H1 (cell line): ENCODE measurements around the gene ERAP2.

ENCODE experiments used
- EZH2 ChIP-seq: fragments of 200-600 bp; sonication (generic); IDR thresholded peaks from 2 replicates; pipeline ENCODE4 v1.7.1; 2012; ENCODE audit warnings: low read depth, mild to moderate bottlenecking, moderate library complexity, low read length, inconsistent platforms; ENCODE audit not compliant: severe bottlenecking
- FOSL1 ChIP-seq: IDR thresholded peaks from 2 replicates; pipeline ENCODE4 v1.6.1; 2011; ENCODE audit warnings: mild to moderate bottlenecking, low read depth, low read length, moderate library complexity; ENCODE audit not compliant: insufficient read depth
- POLR2A ChIP-seq, 2 experiments: IDR thresholded peaks; 1 replicate in 1 of 2; 2 replicates in 1 of 2; pipeline ENCODE4 v1.6.1; 2011; ENCODE audit warnings: low read depth in 2 of 2, low read length in 2 of 2, mild to moderate bottlenecking in 2 of 2; ENCODE audit errors: control extremely low read depth in 1 of 2
- RAD21 ChIP-seq, 2 experiments: IDR thresholded peaks in 1 of 2; conservative IDR thresholded peaks in 1 of 2; 2 replicates each; pipeline ENCODE4 v1.6.1; 2011; ENCODE audit warnings: low read depth in 2 of 2, low read length in 2 of 2, improper control_type of control experiment in 1 of 2, inconsistent platforms in 1 of 2, mild to moderate bottlenecking in 1 of 2, moderate library complexity in 1 of 2
- RFX5 ChIP-seq: IDR thresholded peaks from 2 replicates; pipeline ENCODE4 v1.6.1; 2011; ENCODE audit warnings: low read depth, low read length, improper control_type of control experiment, borderline replicate concordance
- SRF ChIP-seq: IDR thresholded peaks from 2 replicates; pipeline ENCODE4 v1.6.1; 2011; ENCODE audit warnings: mild to moderate bottlenecking, low read depth, low read length, moderate library complexity
- TF ChIP-seq, protein P1 (sequence below), 3 experiments: IDR thresholded peaks; 1 replicate in 2 of 3; 2 replicates in 1 of 3; pipeline versions ENCODE4 v1.5.1 to v1.6.1; 2011; ENCODE audit warnings: low read length in 3 of 3, mild to moderate bottlenecking in 3 of 3, inconsistent platforms in 2 of 3, low read depth in 1 of 3, moderate library complexity in 1 of 3; ENCODE audit not compliant: insufficient read depth in 1 of 3; ENCODE audit errors: control extremely low read depth in 1 of 3

DNA sequence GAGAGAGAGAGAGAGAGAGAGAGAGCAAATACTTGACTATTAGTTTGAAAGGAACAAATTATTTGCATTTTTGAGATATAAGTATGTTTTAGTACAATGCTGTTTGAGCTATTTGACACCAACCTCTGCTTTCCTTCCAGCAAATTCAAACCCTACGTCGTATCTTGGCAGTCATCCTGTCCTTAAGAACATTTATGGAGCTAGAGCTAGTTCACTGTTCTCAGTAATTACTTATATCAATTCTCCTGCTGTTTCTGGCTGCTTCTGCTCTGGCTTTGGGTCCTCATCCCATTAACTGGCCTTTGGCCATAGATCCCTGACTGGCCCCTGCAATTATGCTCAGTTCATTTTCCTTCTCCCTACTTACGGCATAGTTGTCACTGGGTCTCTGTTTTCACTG lies 19.9 kb upstream of the ERAP2 start:
- TF ChIP-seq RAD21 (IDR thresholded peaks at IDR 0.05 in 1 of 2, conservative IDR thresholded peaks at IDR 0.05 in 1 of 2; ENCODE audit: low read depth in 2 of 2, low read length in 2 of 2): no peak
- TF ChIP-seq, protein P1, sequence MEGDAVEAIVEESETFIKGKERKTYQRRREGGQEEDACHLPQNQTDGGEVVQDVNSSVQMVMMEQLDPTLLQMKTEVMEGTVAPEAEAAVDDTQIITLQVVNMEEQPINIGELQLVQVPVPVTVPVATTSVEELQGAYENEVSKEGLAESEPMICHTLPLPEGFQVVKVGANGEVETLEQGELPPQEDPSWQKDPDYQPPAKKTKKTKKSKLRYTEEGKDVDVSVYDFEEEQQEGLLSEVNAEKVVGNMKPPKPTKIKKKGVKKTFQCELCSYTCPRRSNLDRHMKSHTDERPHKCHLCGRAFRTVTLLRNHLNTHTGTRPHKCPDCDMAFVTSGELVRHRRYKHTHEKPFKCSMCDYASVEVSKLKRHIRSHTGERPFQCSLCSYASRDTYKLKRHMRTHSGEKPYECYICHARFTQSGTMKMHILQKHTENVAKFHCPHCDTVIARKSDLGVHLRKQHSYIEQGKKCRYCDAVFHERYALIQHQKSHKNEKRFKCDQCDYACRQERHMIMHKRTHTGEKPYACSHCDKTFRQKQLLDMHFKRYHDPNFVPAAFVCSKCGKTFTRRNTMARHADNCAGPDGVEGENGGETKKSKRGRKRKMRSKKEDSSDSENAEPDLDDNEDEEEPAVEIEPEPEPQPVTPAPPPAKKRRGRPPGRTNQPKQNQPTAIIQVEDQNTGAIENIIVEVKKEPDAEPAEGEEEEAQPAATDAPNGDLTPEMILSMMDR (IDR thresholded peaks at IDR 0.05; ENCODE audit: control extremely low read depth in 1 of 3, insufficient read depth in 1 of 3, low read depth in 1 of 3, low read length in 3 of 3): no peak
- TF ChIP-seq SRF: no peak
- no peak for TF ChIP-seq RFX5
- no peak for TF ChIP-seq POLR2A (IDR thresholded peaks at IDR 0.05; ENCODE audit: control extremely low read depth in 1 of 2, low read depth in 2 of 2, low read length in 2 of 2)
- TF ChIP-seq EZH2: no peak
- no peak for TF ChIP-seq FOSL1
